Measurements from ENCODE around the gene PRAC2.

The PRAC2 gene

GRCh38 chr17:48760411-48760810, 37.4 kb downstream of the PRAC2 start:
- peak; percentile 22; the same call in 1 of the 3 replicates for ATAC-seq
- no peak for TF ChIP-seq ZNF70 (CRISPR knock-in tag; IDR thresholded peaks at IDR 0.05)
- no peak for TF ChIP-seq ZNF8 (CRISPR knock-in tag; IDR thresholded peaks at IDR 0.05)
- no peak for TF ChIP-seq ZNF565 (CRISPR knock-in tag; conservative IDR thresholded peaks at IDR 0.05; ENCODE audit: low read depth)
- TF ChIP-seq PATZ1 (CRISPR knock-in tag; IDR thresholded peaks at IDR 0.05; ENCODE audit: borderline replicate concordance): no peak
- no peak for TF ChIP-seq GLIS3 (CRISPR knock-in tag; IDR thresholded peaks at IDR 0.05)
- no peak for TF ChIP-seq TSHZ2 (CRISPR knock-in tag; IDR thresholded peaks at IDR 0.05)
- no peak for TF ChIP-seq SNAI2 (CRISPR knock-in tag; IDR thresholded peaks at IDR 0.05)
- TF ChIP-seq RARB (CRISPR knock-in tag; IDR thresholded peaks at IDR 0.05): no peak
- no peak for TF ChIP-seq CSRNP3 (CRISPR knock-in tag; IDR thresholded peaks at IDR 0.05)
- no peak for TF ChIP-seq ISL1 (CRISPR knock-in tag; IDR thresholded peaks at IDR 0.05)
- no peak for TF ChIP-seq CSDC2 (CRISPR knock-in tag; IDR thresholded peaks at IDR 0.05)
- no peak for TF ChIP-seq ARNTL (CRISPR knock-in tag; IDR thresholded peaks at IDR 0.05; ENCODE audit: borderline replicate concordance, low read depth)
- TF ChIP-seq TOX (CRISPR knock-in tag; IDR thresholded peaks at IDR 0.05; ENCODE audit: borderline replicate concordance): no peak
- no peak for TF ChIP-seq PPARA (CRISPR knock-in tag; IDR thresholded peaks at IDR 0.05; ENCODE audit: borderline replicate concordance)

GRCh38 chr17:48761114-48761513, 38.1 kb downstream of the PRAC2 start:
- no peak for ATAC-seq
- TF ChIP-seq TSHZ2 (CRISPR knock-in tag; IDR thresholded peaks at IDR 0.05): no peak
- TF ChIP-seq ZNF565 (CRISPR knock-in tag; conservative IDR thresholded peaks at IDR 0.05; ENCODE audit: low read depth): no peak
- no peak for TF ChIP-seq CSDC2 (CRISPR knock-in tag; IDR thresholded peaks at IDR 0.05)
- no peak for TF ChIP-seq TCF4 (CRISPR knock-in tag; IDR thresholded peaks at IDR 0.05; ENCODE audit: borderline replicate concordance)
- TF ChIP-seq ZNF70 (CRISPR knock-in tag; IDR thresholded peaks at IDR 0.05): no peak
- no peak for TF ChIP-seq ZNF8 (CRISPR knock-in tag; IDR thresholded peaks at IDR 0.05)
- TF ChIP-seq ZC3H10 (CRISPR knock-in tag; IDR thresholded peaks at IDR 0.05): no peak

- peak; percentile 40; the same call in 2 of the 3 replicates for ATAC-seq
- TF ChIP-seq ZNF8 (CRISPR knock-in tag; IDR thresholded peaks at IDR 0.05): no peak
- TF ChIP-seq PPARA (CRISPR knock-in tag; IDR thresholded peaks at IDR 0.05; ENCODE audit: borderline replicate concordance): no peak
- TF ChIP-seq TOX (CRISPR knock-in tag; IDR thresholded peaks at IDR 0.05; ENCODE audit: borderline replicate concordance): no peak
- TF ChIP-seq ESRRG (CRISPR knock-in tag; IDR thresholded peaks at IDR 0.05): no peak
- TF ChIP-seq CREB5 (CRISPR knock-in tag; IDR thresholded peaks at IDR 0.05; ENCODE audit: low read depth): no peak
- TF ChIP-seq BACH2 (CRISPR knock-in tag; IDR thresholded peaks at IDR 0.05; ENCODE audit: borderline replicate concordance): no peak
- TF ChIP-seq ZFP30 (CRISPR knock-in tag; IDR thresholded peaks at IDR 0.05): no peak
- TF ChIP-seq TCF4 (CRISPR knock-in tag; IDR thresholded peaks at IDR 0.05; ENCODE audit: borderline replicate concordance): no peak
- no peak for TF ChIP-seq POU6F1 (CRISPR knock-in tag; IDR thresholded peaks at IDR 0.05; ENCODE audit: borderline replicate concordance, low read depth)
- TF ChIP-seq GLIS3 (CRISPR knock-in tag; IDR thresholded peaks at IDR 0.05): no peak
- no peak for TF ChIP-seq CSRNP3 (CRISPR knock-in tag; IDR thresholded peaks at IDR 0.05)
- TF ChIP-seq SNAI2 (CRISPR knock-in tag; IDR thresholded peaks at IDR 0.05): no peak
- no peak for TF ChIP-seq PATZ1 (CRISPR knock-in tag; IDR thresholded peaks at IDR 0.05; ENCODE audit: borderline replicate concordance)
Observed at GRCh38 chr17:48767263-48767774, 44.3 kb downstream of the PRAC2 start.
